HG02884 (cell line): ENCODE results near the gene BUD23.
"Not testable (repeated sequence)": the region's sequence is repeated elsewhere in the genome, so short reads cannot be mapped to it uniquely, and the experiment has no call there.

ENCODE experiments used
- ATAC-seq: cut with Tn5 transposase; IDR thresholded peaks from one replicate; pipeline ENCODE4 v1.9.1; 2021; ENCODE audit warnings: mild to moderate bottlenecking, moderate library complexity; ENCODE audit not compliant: unreplicated experiment

BUD23 gene

GRCh38 chr7:73718905-73719805, 35.8 kb downstream of the BUD23 start, which contains the start of gene STX1A:
STX1A (minus strand) TSS chr7:73719669; CDS start chr7:73719631, 38 bp downstream.
- peak; percentile 56 for ATAC-seq

- ATAC-seq: no peak
These were observed 36.4 kb downstream of the BUD23 start for GRCh38 chr7:73719806-73720169.

GRCh38 chr7:73720443-73720842, 37.0 kb downstream of the BUD23 start:
- not testable (repeated sequence) for ATAC-seq

- no peak for ATAC-seq
These were observed 38.0 kb downstream of the BUD23 start for GRCh38 chr7:73721377-73721817.

GRCh38 chr7:73722182-73722581, 38.8 kb downstream of the BUD23 start:
- not testable (repeated sequence) for ATAC-seq

GRCh38 chr7:73722785-73723184, 39.4 kb downstream of the BUD23 start:
- ATAC-seq: no peak

- ATAC-seq: no peak
These were observed 40.4 kb downstream of the BUD23 start for GRCh38 chr7:73723813-73724212.

GRCh38 chr7:73726083-73726466, 42.7 kb downstream of the BUD23 start:
- no peak for ATAC-seq

GRCh38 chr7:73727952-73728351, 44.6 kb downstream of the BUD23 start:
- ATAC-seq: no peak

- no peak for ATAC-seq
These were observed 45.2 kb downstream of the BUD23 start for GRCh38 chr7:73728551-73728950.

- no peak for ATAC-seq
These were observed 47.1 kb downstream of the BUD23 start for GRCh38 chr7:73730485-73730884.

GRCh38 chr7:73732397-73732796, 49.0 kb downstream of the BUD23 start:
- ATAC-seq: no peak

- no peak for ATAC-seq
These were observed 51.5 kb downstream of the BUD23 start for GRCh38 chr7:73734619-73735527.

GRCh38 chr7:73735528-73735905, 52.1 kb downstream of the BUD23 start:
- ATAC-seq: no peak

- ATAC-seq: no peak
These were observed 53.5 kb downstream of the BUD23 start for GRCh38 chr7:73736885-73737284.

- no peak for ATAC-seq
These were observed 54.3 kb downstream of the BUD23 start for GRCh38 chr7:73737491-73738219.

- ATAC-seq: peak; percentile 5
These were observed 54.8 kb downstream of the BUD23 start for GRCh38 chr7:73738220-73738611.

GRCh38 chr7:73738612-73739386, 55.4 kb downstream of the BUD23 start, which contains the start of gene ABHD11:
ABHD11 (minus strand) TSS chr7:73738802; CDS start chr7:73738770, 32 bp downstream.
- peak; percentile 85 for ATAC-seq

- ATAC-seq: no peak
These were observed 56.0 kb downstream of the BUD23 start for GRCh38 chr7:73739387-73739767.

GRCh38 chr7:73740212-73740611, 56.8 kb downstream of the BUD23 start:
- no peak for ATAC-seq
